ENCODE data around the gene ACVR1. TPM values are rescaled to one million over a fixed set of nuclear protein-coding genes. Genes with fewer than 3 reads are reported as not detected.

The ACVR1 gene
- total RNA-seq, 1 donor from 2014 or later, result 4.4 TPM

GRCh38 chr2:157843081-157843480, 33.0 kb downstream of the ACVR1 start:
- intact Hi-C loops (cut with micrococcal nuclease), result no loop called here
- no peak for ATAC-seq (ENCODE audit: low read depth)
- H3K27ac Mint-ChIP-seq, result no peak overlapping the region
- no peaks in the 10 kb centered on the region for H3K36me3 Mint-ChIP-seq (ENCODE audit: low read depth)
- no peaks in the 10 kb centered on the region for H3K9me3 Mint-ChIP-seq
- H3K27me3 Mint-ChIP-seq, result no peaks in the 10 kb centered on the region
- DNase-seq, result no peak
- ChIA-PET POLR2A (no interaction called here), CTCF (no interaction called here)
- TF ChIP-seq CTCF (IDR thresholded peaks at IDR 0.05), result no peak
- no peak overlapping the region for H3K4me3 Mint-ChIP-seq
- H3K4me1 Mint-ChIP-seq, result peaks cover 4% of the 10 kb centered on the region

GRCh38 chr2:157842106-157842879, 33.8 kb downstream of the ACVR1 start:
- POLR2A ChIA-PET, result no interaction called here
- ATAC-seq (ENCODE audit: low read depth), result no peak

GRCh38 chr2:157841485-157841884, 34.6 kb downstream of the ACVR1 start:
- DNase-seq (no peak), ATAC-seq (ENCODE audit: low read depth) (no peak)
- ChIA-PET CTCF (no interaction called here), POLR2A (no interaction called here)
- TF ChIP-seq CTCF (IDR thresholded peaks at IDR 0.05), result no peak
- Mint-ChIP-seq H3K36me3 (ENCODE audit: low read depth) (no peaks in the 10 kb centered on the region), H3K9me3 (no peaks in the 10 kb centered on the region), H3K4me3 (no peak overlapping the region), H3K27ac (no peak overlapping the region), H3K27me3 (no peaks in the 10 kb centered on the region), H3K4me1 (peaks cover 4% of the 10 kb centered on the region)
- intact Hi-C loops (cut with micrococcal nuclease), result no loop called here

More at GRCh38 chr2:157842106-157842879, 33.8 kb downstream of the ACVR1 start:
- CTCF ChIA-PET, result no interaction called here
- Mint-ChIP-seq H3K27me3 (no peaks in the 10 kb centered on the region), H3K27ac (no peak overlapping the region), H3K4me3 (no peak overlapping the region), H3K4me1 (peaks cover 4% of the 10 kb centered on the region), H3K9me3 (no peaks in the 10 kb centered on the region), H3K36me3 (ENCODE audit: low read depth) (no peaks in the 10 kb centered on the region)
- intact Hi-C loops (cut with micrococcal nuclease), result no loop called here
- no peak for TF ChIP-seq CTCF (IDR thresholded peaks at IDR 0.05)
- DNase-seq, result no peak

GRCh38 chr2:157840568-157841156, 35.5 kb downstream of the ACVR1 start:
- no peaks in the 10 kb centered on the region for H3K36me3 Mint-ChIP-seq (ENCODE audit: low read depth)
- POLR2A ChIA-PET, result no interaction called here
- no peaks in the 10 kb centered on the region for H3K9me3 Mint-ChIP-seq
- CTCF ChIA-PET, result no interaction called here
- ATAC-seq (ENCODE audit: low read depth) (no peak), DNase-seq (no peak)
- peaks cover 4% of the 10 kb centered on the region for H3K4me1 Mint-ChIP-seq
- no peak overlapping the region for H3K27ac Mint-ChIP-seq
- H3K27me3 Mint-ChIP-seq, result no peaks in the 10 kb centered on the region
- no peak overlapping the region for H3K4me3 Mint-ChIP-seq
- intact Hi-C loops (cut with micrococcal nuclease), result no loop called here
- no peak for TF ChIP-seq CTCF (IDR thresholded peaks at IDR 0.05)

GRCh38 chr2:157839822-157840221, 36.3 kb downstream of the ACVR1 start:
- peaks cover 4% of the 10 kb centered on the region for H3K4me1 Mint-ChIP-seq
- no peaks in the 10 kb centered on the region for H3K9me3 Mint-ChIP-seq
- ATAC-seq (ENCODE audit: low read depth) (no peak), DNase-seq (no peak)
- no peak for TF ChIP-seq CTCF (IDR thresholded peaks at IDR 0.05)
- no peaks in the 10 kb centered on the region for H3K36me3 Mint-ChIP-seq (ENCODE audit: low read depth)
- ChIA-PET POLR2A (no interaction called here), CTCF (no interaction called here)
- H3K4me3 Mint-ChIP-seq, result no peak overlapping the region
- H3K27ac Mint-ChIP-seq, result no peak overlapping the region
- H3K27me3 Mint-ChIP-seq, result no peaks in the 10 kb centered on the region
- intact Hi-C loops (cut with micrococcal nuclease), result no loop called here

Measured in activated B cell treated with CpG ODN at 0.5 μM for 24 hours (primary cell).